Fibroblast of peridontal ligament (primary cell): Measurements from ENCODE around the gene DYSF.
A peak's percentile ranks its signal among the peaks of the same experiment; 100 is the strongest.

ENCODE experiments used
- DNase-seq: peaks from one replicate; pipeline ENCODE4 v3.0.0-alpha.2; 2010; ENCODE audit errors: extremely low read depth

Gene DYSF

DNA sequence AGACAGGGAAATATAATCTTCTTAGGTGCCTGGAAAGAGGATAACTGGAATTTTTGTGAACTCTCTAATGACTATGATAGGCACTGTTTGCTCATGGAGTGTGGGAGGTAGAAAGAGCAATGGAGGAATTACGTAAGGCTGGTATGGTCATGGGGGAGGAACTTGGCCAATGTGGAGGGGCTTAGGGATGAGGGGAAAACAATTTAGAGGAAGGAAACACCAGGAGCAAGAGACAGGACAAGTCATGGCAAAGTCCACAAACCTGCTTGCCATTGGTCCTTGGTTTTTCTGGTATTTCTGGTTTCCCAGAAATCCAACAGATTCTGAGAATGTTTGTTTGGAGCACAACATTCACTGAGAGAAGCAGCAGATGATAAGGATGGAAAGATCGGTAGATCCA, 274.2 kb downstream of the DYSF start:
- peak; percentile 43 for DNase-seq

DNA sequence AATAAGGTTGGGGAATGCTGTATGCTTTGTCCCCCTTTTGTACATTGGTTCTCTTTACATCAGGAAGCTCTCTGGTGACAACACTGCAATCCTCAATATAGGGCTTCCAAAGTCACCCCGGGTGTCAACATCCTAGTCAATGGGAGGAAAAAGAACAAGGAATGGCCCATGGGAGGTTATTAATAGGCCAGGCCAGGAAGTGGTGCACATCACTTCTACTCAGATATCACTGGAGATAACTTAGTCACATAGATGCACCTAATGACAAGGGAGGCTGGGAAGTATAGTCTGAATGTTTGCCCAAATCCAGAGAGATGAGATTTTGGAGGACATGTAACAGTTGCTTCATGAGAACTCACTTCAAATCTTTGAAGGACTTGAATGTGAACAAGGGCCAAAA, 274.7 kb downstream of the DYSF start:
- no peak for DNase-seq

DNA sequence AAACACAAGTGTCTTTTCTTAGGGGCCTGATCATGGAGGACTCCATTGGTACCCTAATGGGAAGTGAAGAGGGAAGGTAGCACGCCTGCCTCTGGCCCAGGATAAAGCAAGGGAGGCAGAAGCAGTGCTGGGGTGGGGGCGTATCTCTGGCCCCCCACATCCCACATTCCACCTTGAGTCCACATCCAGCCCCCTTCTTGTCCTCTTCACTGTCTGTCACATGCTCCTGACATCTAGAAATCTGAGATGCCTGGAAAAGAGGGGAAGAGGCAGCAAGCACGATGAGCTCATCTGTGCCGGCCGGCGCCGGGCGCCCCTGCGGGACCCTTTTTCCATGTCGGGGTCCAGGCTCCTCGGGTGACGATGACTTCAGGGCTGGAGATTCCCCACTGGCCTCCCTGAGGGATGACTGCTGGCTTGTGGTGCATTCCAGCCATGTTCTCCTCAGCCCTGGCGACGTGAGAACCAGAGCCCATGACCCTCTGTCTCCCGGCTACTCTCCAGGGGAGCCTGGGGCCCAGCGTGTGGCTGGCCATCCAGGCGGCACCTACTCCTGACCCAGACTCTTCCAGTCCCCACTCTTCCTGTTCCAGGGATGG, 277.5 kb downstream of the DYSF start:
- DNase-seq = no peak

DNA sequence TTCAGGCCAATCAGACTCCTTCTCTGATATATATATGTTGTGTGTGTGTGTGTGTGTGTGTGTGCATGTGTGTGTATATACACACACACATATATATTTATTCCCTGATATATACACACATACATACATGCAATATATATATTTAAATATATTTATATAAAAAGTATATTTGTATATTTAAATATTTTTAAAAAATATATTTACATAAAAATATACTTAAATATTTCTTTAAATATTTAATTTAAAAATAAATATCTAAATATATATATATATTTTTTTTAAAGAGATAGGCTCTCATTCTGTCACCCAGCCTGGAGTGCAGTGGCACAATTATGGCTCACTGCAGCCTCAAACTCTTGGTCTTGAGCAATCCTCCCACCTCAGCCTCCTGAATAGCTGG, 281.3 kb downstream of the DYSF start:
- no peak for DNase-seq

DNA sequence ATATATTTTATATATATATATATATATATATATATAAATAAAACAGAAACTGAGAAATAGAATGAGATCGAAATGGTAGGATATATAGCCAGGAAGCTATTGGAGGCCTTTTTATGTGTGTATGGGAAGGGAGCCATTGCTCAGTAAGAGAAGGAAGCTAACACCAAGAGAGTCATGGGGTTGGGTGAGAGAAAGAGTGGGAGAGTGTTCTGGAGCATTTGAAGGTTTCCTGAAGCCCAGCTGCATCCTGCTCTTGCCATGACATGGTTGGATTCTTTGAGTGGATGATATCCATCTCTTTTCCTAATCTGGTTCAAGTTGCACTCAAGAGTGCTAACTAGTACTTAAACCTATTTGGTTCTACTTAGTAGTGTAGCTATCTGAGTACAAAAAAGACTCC, 282.3 kb downstream of the DYSF start:
- DNase-seq = no peak
